BLaER1 (cell line): ENCODE data around the gene MAD2L2.
A peak's percentile ranks its signal among the peaks of the same experiment; 100 is the strongest.

Experiments
- H3K27ac ChIP-seq: shearing (Covaris generic); formaldehyde crosslinking; 2 replicates; pipeline ENCODE4 v1.8.1; 2022
- H3K27me3 ChIP-seq: shearing (Covaris generic); formaldehyde crosslinking; 2 replicates; pipeline ENCODE4 v1.8.1; 2022
- H3K36me3 ChIP-seq: shearing (Covaris generic); formaldehyde crosslinking; 2 replicates; pipeline ENCODE4 v1.8.1; 2022
- H3K4me1 ChIP-seq: shearing (Covaris generic); formaldehyde crosslinking; 2 replicates; pipeline ENCODE4 v1.8.1; 2022
- H3K4me2 ChIP-seq: shearing (Covaris generic); formaldehyde crosslinking; 2 replicates; pipeline ENCODE4 v1.8.1; 2022
- H3K4me3 ChIP-seq: shearing (Covaris generic); formaldehyde crosslinking; 2 replicates; pipeline ENCODE4 v1.8.1; 2022
- H3K9ac ChIP-seq: shearing (Covaris generic); formaldehyde crosslinking; 2 replicates; pipeline ENCODE4 v1.8.1; 2022
- H3K9me3 ChIP-seq: shearing (Covaris generic); formaldehyde crosslinking; 2 replicates; pipeline ENCODE4 v1.8.1; 2022
- H4K20me1 ChIP-seq: shearing (Covaris generic); formaldehyde crosslinking; 2 replicates; pipeline ENCODE4 v1.8.1; 2022
- Cebpa-rat ChIP-seq: shearing (Covaris generic); IDR thresholded peaks from 2 replicates; pipeline ENCODE4 v1.8.1; 2022

Gene MAD2L2

GRCh38 chr1:11681071-11681771 lies at the start of gene MAD2L2:
Gene MAD2L2 (minus strand): TSS chr1:11681148. CDS start chr1:11680601, 547 bp downstream.
- Histone ChIP-seq H4K20me1 (peaks cover 60% of the 10 kb centered on the region), H3K9ac (peak within 1 kb of the TSS; percentile 97), H3K9me3 (no peaks in the 10 kb centered on the region), H3K27ac (peak within 1 kb of the TSS; percentile 91), H3K27me3 (no peaks in the 10 kb centered on the region), H3K4me3 (peak within 1 kb of the TSS; percentile 97), H3K4me2 (peak within 1 kb of the TSS; percentile 97), H3K4me1 (peaks cover 82% of the 10 kb centered on the region), H3K36me3 (peaks cover 38% of the 10 kb centered on the region)
- no peak for TF ChIP-seq Cebpa-rat

GRCh38 chr1:11730429-11730891 lies 49.5 kb upstream of the MAD2L2 start:
- TF ChIP-seq Cebpa-rat, result peak; percentile 98
- H3K4me1 ChIP-seq, result peaks cover 64% of the 10 kb centered on the region
- H3K4me2 ChIP-seq, result peak overlapping the region; percentile 79
- no peaks in the 10 kb centered on the region for H3K9me3 ChIP-seq
- H3K4me3 ChIP-seq, result 0 out of 2 replicates have a peak overlapping the region, but pooled peaks have one; percentile 24
- peaks cover 56% of the 10 kb centered on the region for H4K20me1 ChIP-seq
- H3K36me3 ChIP-seq, result peaks cover 19% of the 10 kb centered on the region
- H3K27ac ChIP-seq, result peak overlapping the region; percentile 53
- H3K27me3 ChIP-seq, result no peaks in the 10 kb centered on the region
- H3K9ac ChIP-seq, result no peak overlapping the region

GRCh38 chr1:11729498-11730428 lies 48.8 kb upstream of the MAD2L2 start:
- no peak overlapping the region for H3K9ac ChIP-seq
- H3K4me1 ChIP-seq, result peaks cover 69% of the 10 kb centered on the region
- H3K9me3 ChIP-seq, result no peaks in the 10 kb centered on the region
- TF ChIP-seq Cebpa-rat, result no peak
- H3K4me2 ChIP-seq, result peak overlapping the region; percentile 79
- peak overlapping the region; percentile 62 for H3K27ac ChIP-seq
- H4K20me1 ChIP-seq, result peaks cover 56% of the 10 kb centered on the region
- no peak overlapping the region for H3K4me3 ChIP-seq
- no peaks in the 10 kb centered on the region for H3K27me3 ChIP-seq
- peaks cover 26% of the 10 kb centered on the region for H3K36me3 ChIP-seq

GRCh38 chr1:11729155-11729497 lies 48.2 kb upstream of the MAD2L2 start:
- H3K36me3 ChIP-seq, result peaks cover 33% of the 10 kb centered on the region
- H3K27me3 ChIP-seq, result no peaks in the 10 kb centered on the region
- H3K27ac ChIP-seq, result peak overlapping the region; percentile 62; the same call in 1 of the 2 replicates
- TF ChIP-seq Cebpa-rat, result no peak
- H3K9me3 ChIP-seq, result no peaks in the 10 kb centered on the region
- peaks cover 63% of the 10 kb centered on the region for H4K20me1 ChIP-seq
- H3K9ac ChIP-seq, result no peak overlapping the region
- H3K4me2 ChIP-seq, result peak overlapping the region; percentile 79
- peaks cover 69% of the 10 kb centered on the region for H3K4me1 ChIP-seq
- no peak overlapping the region for H3K4me3 ChIP-seq

- Histone ChIP-seq H3K36me3 (peaks cover 41% of the 10 kb centered on the region), H3K4me1 (peaks cover 69% of the 10 kb centered on the region), H3K4me3 (no peak overlapping the region), H3K9ac (no peak overlapping the region), H4K20me1 (peaks cover 71% of the 10 kb centered on the region), H3K27ac (no peak overlapping the region), H3K4me2 (peak overlapping the region; percentile 79), H3K9me3 (no peaks in the 10 kb centered on the region), H3K27me3 (no peaks in the 10 kb centered on the region)
- no peak for TF ChIP-seq Cebpa-rat
These were observed 47.3 kb upstream of the MAD2L2 start for GRCh38 chr1:11728126-11728806.

GRCh38 chr1:11727119-11727518 lies 46.2 kb upstream of the MAD2L2 start:
- no peak for TF ChIP-seq Cebpa-rat
- no peak overlapping the region for H3K9ac ChIP-seq
- H3K27ac ChIP-seq, result no peak overlapping the region
- peaks cover 53% of the 10 kb centered on the region for H3K36me3 ChIP-seq
- no peak overlapping the region for H3K4me2 ChIP-seq
- H3K27me3 ChIP-seq, result no peaks in the 10 kb centered on the region
- peaks cover 60% of the 10 kb centered on the region for H3K4me1 ChIP-seq
- no peak overlapping the region for H3K4me3 ChIP-seq
- no peaks in the 10 kb centered on the region for H3K9me3 ChIP-seq
- peaks cover 69% of the 10 kb centered on the region for H4K20me1 ChIP-seq

- Histone ChIP-seq H3K4me1 (peaks cover 48% of the 10 kb centered on the region), H3K4me2 (no peak overlapping the region), H4K20me1 (peaks cover 58% of the 10 kb centered on the region), H3K27ac (no peak overlapping the region), H3K36me3 (peaks cover 68% of the 10 kb centered on the region), H3K4me3 (no peak overlapping the region), H3K9me3 (no peaks in the 10 kb centered on the region), H3K9ac (no peak overlapping the region), H3K27me3 (no peaks in the 10 kb centered on the region)
- no peak for TF ChIP-seq Cebpa-rat
These were observed 44.7 kb upstream of the MAD2L2 start for GRCh38 chr1:11725616-11726015.

GRCh38 chr1:11722538-11722937 lies 41.6 kb upstream of the MAD2L2 start:
- Histone ChIP-seq H3K9me3 (no peaks in the 10 kb centered on the region), H4K20me1 (peaks cover 30% of the 10 kb centered on the region; the same call in 1 of the 2 replicates), H3K4me3 (no peak overlapping the region), H3K4me1 (peaks cover 46% of the 10 kb centered on the region), H3K27ac (no peak overlapping the region), H3K9ac (no peak overlapping the region), H3K36me3 (peaks cover 78% of the 10 kb centered on the region), H3K27me3 (no peaks in the 10 kb centered on the region), H3K4me2 (no peak overlapping the region)
- no peak for TF ChIP-seq Cebpa-rat

GRCh38 chr1:11721311-11721710 lies 40.4 kb upstream of the MAD2L2 start:
- Histone ChIP-seq H3K27me3 (no peaks in the 10 kb centered on the region), H3K36me3 (peaks cover 79% of the 10 kb centered on the region), H3K4me2 (no peak overlapping the region), H3K4me1 (peaks cover 37% of the 10 kb centered on the region), H3K9ac (0 out of 2 replicates have a peak overlapping the region, but pooled peaks have one; percentile 25), H3K9me3 (no peaks in the 10 kb centered on the region), H4K20me1 (peaks cover 30% of the 10 kb centered on the region; the same call in 1 of the 2 replicates), H3K4me3 (no peak overlapping the region), H3K27ac (no peak overlapping the region)
- no peak for TF ChIP-seq Cebpa-rat
